ENCODE results near the gene ZIC5.

The ZIC5 gene

GRCh38 chr13:99971576-99972189, at the start of gene ZIC5:
TSS of gene ZIC5 (minus strand) at chr13:99971767. CDS start at chr13:99971603, 164 bp downstream.
- peak; percentile 38 for DNase-seq

GRCh38 chr13:100019780-100020356, 48.3 kb upstream of the ZIC5 start:
- DNase-seq, result no peak

GRCh38 chr13:100014621-100015020, 43.1 kb upstream of the ZIC5 start:
- no peak for DNase-seq

GRCh38 chr13:99998261-99998660, 26.7 kb upstream of the ZIC5 start:
- no peak for DNase-seq

GRCh38 chr13:99997702-99998214, 26.2 kb upstream of the ZIC5 start:
- DNase-seq, result no peak

- DNase-seq, result peak; percentile 77
Measured at GRCh38 chr13:99996381-99996973, 24.9 kb upstream of the ZIC5 start.

- peak; percentile 29 for DNase-seq
Measured at GRCh38 chr13:99995589-99996380, 24.2 kb upstream of the ZIC5 start.

GRCh38 chr13:99995104-99995588, 23.6 kb upstream of the ZIC5 start:
- DNase-seq, result no peak

- DNase-seq, result no peak
Measured at GRCh38 chr13:99994638-99995020, 23.1 kb upstream of the ZIC5 start.

GRCh38 chr13:99993660-99994637, 22.4 kb upstream of the ZIC5 start:
- DNase-seq, result no peak

GRCh38 chr13:99992949-99993351, 21.4 kb upstream of the ZIC5 start:
- DNase-seq, result no peak

- DNase-seq, result no peak
Measured at GRCh38 chr13:99991828-99992775, 20.5 kb upstream of the ZIC5 start.

GRCh38 chr13:99991013-99991827, 19.7 kb upstream of the ZIC5 start:
- DNase-seq, result no peak

GRCh38 chr13:99990126-99990977, 18.8 kb upstream of the ZIC5 start:
- no peak for DNase-seq

- no peak for DNase-seq
Measured at GRCh38 chr13:99989276-99990125, 17.9 kb upstream of the ZIC5 start.

GRCh38 chr13:99988529-99989275, 17.1 kb upstream of the ZIC5 start:
- no peak for DNase-seq
